HL-60 (cell line): ENCODE results near the gene OSER1.

Experiments used
- DNase-seq, 2 experiments: peaks; one replicate each; pipeline ENCODE4 v3.0.0-alpha.2; 2010 to 2020; ENCODE audit warnings: low read depth in 1 of 2, low spot score in 1 of 2
- H3K27ac ChIP-seq: fragments of 250-450 bp; sonication (Bioruptor Pico); replicated peaks from 2 replicates; pipeline ENCODE4 v1.5.1; 2020; ENCODE audit warnings: mild to moderate bottlenecking, moderate library complexity
- H3K27me3 ChIP-seq: fragments of 250-450 bp; sonication (Bioruptor Pico); 2 replicates; pipeline ENCODE4 v1.5.1; 2021; ENCODE audit warnings: mild to moderate bottlenecking, moderate library complexity; ENCODE audit not compliant: insufficient read depth, poor library complexity, severe bottlenecking
- H3K4me3 ChIP-seq: replicated peaks from 2 replicates; pipeline ENCODE4 v1.5.1; 2011; ENCODE audit warnings: mild to moderate bottlenecking, control low read depth, low read length; ENCODE audit not compliant: insufficient read depth
- GABPA ChIP-seq: IDR thresholded peaks from 2 replicates; pipeline ENCODE4 v1.6.1; 2012; ENCODE audit warnings: low read depth
- POLR2AphosphoS5 ChIP-seq: IDR thresholded peaks from 2 replicates; pipeline ENCODE4 v1.6.1; 2012; ENCODE audit warnings: low read depth
- SPI1 ChIP-seq: IDR thresholded peaks from 2 replicates; pipeline ENCODE4 v1.6.1; 2012; ENCODE audit warnings: low read depth, mild to moderate bottlenecking, borderline replicate concordance
- TF ChIP-seq, protein P1 (sequence below): IDR thresholded peaks from 2 replicates; pipeline ENCODE4 v1.6.1; 2012; ENCODE audit warnings: low read depth; ENCODE audit not compliant: insufficient replicate concordance
- TF ChIP-seq, protein P2 (sequence below): IDR thresholded peaks from one replicate; pipeline ENCODE4 v1.5.1; 2011; ENCODE audit warnings: low read length, control low read depth, inconsistent platforms; ENCODE audit not compliant: insufficient read depth

OSER1 gene

DNA sequence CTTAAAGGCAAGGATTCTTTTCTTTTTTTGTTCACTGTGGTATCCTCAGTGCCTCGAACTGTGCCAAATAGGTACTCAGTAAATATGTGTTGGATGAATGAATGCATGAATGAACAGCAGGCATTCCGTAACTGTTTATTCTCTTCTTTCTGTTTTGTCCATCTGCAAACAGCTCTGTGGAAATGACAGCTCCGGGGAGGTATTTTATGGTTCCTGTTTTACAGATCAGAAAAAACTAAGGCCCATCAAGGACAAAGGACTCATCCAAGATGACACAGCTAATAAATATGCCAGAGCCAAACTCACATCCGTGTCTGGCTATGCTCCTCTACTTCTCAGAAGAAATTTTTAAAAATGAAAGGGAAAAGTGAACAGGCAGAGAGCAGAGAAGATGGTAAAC is 44.6 kb downstream of the OSER1 start:
- TF ChIP-seq GABPA (no peak), POLR2AphosphoS5 (no peak), SPI1 (no peak)
- TF ChIP-seq, protein P1, sequence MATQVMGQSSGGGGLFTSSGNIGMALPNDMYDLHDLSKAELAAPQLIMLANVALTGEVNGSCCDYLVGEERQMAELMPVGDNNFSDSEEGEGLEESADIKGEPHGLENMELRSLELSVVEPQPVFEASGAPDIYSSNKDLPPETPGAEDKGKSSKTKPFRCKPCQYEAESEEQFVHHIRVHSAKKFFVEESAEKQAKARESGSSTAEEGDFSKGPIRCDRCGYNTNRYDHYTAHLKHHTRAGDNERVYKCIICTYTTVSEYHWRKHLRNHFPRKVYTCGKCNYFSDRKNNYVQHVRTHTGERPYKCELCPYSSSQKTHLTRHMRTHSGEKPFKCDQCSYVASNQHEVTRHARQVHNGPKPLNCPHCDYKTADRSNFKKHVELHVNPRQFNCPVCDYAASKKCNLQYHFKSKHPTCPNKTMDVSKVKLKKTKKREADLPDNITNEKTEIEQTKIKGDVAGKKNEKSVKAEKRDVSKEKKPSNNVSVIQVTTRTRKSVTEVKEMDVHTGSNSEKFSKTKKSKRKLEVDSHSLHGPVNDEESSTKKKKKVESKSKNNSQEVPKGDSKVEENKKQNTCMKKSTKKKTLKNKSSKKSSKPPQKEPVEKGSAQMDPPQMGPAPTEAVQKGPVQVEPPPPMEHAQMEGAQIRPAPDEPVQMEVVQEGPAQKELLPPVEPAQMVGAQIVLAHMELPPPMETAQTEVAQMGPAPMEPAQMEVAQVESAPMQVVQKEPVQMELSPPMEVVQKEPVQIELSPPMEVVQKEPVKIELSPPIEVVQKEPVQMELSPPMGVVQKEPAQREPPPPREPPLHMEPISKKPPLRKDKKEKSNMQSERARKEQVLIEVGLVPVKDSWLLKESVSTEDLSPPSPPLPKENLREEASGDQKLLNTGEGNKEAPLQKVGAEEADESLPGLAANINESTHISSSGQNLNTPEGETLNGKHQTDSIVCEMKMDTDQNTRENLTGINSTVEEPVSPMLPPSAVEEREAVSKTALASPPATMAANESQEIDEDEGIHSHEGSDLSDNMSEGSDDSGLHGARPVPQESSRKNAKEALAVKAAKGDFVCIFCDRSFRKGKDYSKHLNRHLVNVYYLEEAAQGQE = no peak
- TF ChIP-seq, protein P2, sequence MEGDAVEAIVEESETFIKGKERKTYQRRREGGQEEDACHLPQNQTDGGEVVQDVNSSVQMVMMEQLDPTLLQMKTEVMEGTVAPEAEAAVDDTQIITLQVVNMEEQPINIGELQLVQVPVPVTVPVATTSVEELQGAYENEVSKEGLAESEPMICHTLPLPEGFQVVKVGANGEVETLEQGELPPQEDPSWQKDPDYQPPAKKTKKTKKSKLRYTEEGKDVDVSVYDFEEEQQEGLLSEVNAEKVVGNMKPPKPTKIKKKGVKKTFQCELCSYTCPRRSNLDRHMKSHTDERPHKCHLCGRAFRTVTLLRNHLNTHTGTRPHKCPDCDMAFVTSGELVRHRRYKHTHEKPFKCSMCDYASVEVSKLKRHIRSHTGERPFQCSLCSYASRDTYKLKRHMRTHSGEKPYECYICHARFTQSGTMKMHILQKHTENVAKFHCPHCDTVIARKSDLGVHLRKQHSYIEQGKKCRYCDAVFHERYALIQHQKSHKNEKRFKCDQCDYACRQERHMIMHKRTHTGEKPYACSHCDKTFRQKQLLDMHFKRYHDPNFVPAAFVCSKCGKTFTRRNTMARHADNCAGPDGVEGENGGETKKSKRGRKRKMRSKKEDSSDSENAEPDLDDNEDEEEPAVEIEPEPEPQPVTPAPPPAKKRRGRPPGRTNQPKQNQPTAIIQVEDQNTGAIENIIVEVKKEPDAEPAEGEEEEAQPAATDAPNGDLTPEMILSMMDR = no peak
- DNase-seq = no peak
- Histone ChIP-seq H3K4me3 (no peak overlapping the region), H3K27ac (no peak overlapping the region), H3K27me3 (peaks cover 3% of the 10 kb centered on the region)

DNA sequence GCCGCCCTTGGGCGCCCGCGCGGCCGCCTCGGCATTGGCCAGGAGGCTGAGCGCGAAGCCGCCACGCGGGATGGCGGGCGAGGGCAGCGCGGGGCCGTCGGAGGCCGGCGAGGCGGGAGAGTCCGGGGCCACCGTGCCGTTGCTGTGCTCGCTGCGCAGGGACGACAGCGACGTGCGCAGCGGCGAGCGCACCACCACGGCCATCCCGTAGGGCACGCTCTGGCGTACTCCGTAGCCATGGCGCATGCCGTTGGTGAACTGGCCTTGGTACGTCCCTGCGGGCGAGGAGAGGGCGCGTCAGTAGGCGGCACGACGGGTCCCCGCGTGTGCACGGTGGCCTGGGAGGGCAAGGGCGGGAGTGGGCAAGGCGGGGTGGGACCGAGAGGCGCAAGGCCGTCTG is 50.4 kb downstream of the OSER1 start:
- TF ChIP-seq, protein P2 = no peak
- TF ChIP-seq GABPA (no peak), POLR2AphosphoS5 (no peak), SPI1 (no peak)
- TF ChIP-seq, protein P1 = no peak
- DNase-seq = no peak
- H3K27me3 ChIP-seq = no peaks in the 10 kb centered on the region

DNA sequence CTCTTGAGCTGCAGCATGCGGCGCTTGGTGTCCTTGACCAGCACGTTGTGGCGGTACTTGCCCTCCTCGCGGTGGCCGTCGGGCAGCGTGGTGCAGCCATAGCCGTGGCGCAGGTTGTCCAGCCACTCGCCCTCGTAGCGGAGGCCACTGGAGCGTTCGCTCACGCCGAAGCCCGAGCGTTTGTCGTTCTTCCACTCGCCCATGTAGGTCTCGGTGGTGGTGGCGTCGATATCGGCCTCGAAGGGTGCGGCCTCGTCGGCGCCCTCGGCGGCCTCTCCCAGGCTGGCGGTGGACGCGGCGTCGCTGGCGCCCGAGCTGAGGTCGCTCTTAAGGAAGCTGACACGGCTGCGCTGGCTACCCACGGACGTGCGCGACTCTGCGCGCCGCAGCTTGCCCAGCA is 50.9 kb downstream of the OSER1 start:
- no peak for DNase-seq
- H3K4me3 ChIP-seq = no peak overlapping the region
- no peak for TF ChIP-seq GABPA
- TF ChIP-seq, protein P1 = no peak
- no peak for TF ChIP-seq SPI1
- no peak for TF ChIP-seq POLR2AphosphoS5
- TF ChIP-seq, protein P2 = no peak
- no peaks in the 10 kb centered on the region for H3K27me3 ChIP-seq
- H3K27ac ChIP-seq = no peak overlapping the region

More for the DNA sequence above, 50.4 kb downstream of the OSER1 start:
- H3K27ac ChIP-seq = no peak overlapping the region
- H3K4me3 ChIP-seq = no peak overlapping the region
